PFSK-1 (cell line): Measurements from ENCODE around the gene COL24A1.

Experiments
- FOXP2 ChIP-seq: optimal IDR thresholded peaks from 2 replicates; pipeline ENCODE3; 2011; ENCODE audit warnings: borderline replicate concordance, control low read depth, inconsistent platforms; ENCODE audit not compliant: insufficient read depth; ENCODE audit errors: extremely low read length, extremely low read depth
- POLR2AphosphoS5 ChIP-seq: IDR thresholded peaks from 2 replicates; pipeline ENCODE4 v1.6.1; 2012; ENCODE audit warnings: low read depth, mild to moderate bottlenecking, control low read depth, low read length, moderate library complexity
- SIN3A ChIP-seq: IDR thresholded peaks from 2 replicates; pipeline ENCODE4 v1.6.1; 2012; ENCODE audit warnings: mild to moderate bottlenecking, low read length, moderate library complexity, borderline replicate concordance; ENCODE audit not compliant: insufficient read depth
- TAF1 ChIP-seq: IDR thresholded peaks from 2 replicates; pipeline ENCODE4 v1.6.1; 2012; ENCODE audit warnings: low read length, control low read depth, borderline replicate concordance; ENCODE audit not compliant: insufficient read depth
- TF ChIP-seq, protein P1 (sequence below), 2 experiments: IDR thresholded peaks; 2 replicates each; pipeline versions ENCODE4 v1.6.1 to v1.8.0; 2011 to 2012; ENCODE audit warnings: low read depth in 2 of 2, low read length in 2 of 2, control low read depth in 1 of 2, inconsistent platforms in 1 of 2, mild to moderate bottlenecking in 1 of 2, moderate library complexity in 1 of 2; ENCODE audit not compliant: insufficient read depth in 1 of 2

The COL24A1 gene

DNA sequence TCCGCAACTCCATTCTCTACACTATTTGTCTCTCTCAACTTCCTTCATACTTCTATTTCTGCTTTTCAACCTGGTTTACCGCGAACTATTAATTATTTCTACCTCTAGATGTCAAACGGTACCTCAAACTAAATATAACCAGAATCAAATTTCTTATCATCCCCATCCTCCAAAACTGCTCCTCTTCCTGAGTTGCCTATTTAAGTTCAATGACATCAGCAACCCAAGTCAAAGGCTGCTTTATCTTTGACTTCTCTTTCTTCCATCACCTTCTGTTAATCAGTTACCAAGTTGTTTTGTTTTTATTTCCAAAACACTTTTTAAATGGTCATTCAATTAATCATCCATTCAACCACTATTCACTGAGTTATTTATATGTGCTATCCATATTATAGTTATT is 171.9 kb downstream of the COL24A1 start:
- no peak for TF ChIP-seq TAF1
- TF ChIP-seq SIN3A, result no peak
- TF ChIP-seq, protein P1, sequence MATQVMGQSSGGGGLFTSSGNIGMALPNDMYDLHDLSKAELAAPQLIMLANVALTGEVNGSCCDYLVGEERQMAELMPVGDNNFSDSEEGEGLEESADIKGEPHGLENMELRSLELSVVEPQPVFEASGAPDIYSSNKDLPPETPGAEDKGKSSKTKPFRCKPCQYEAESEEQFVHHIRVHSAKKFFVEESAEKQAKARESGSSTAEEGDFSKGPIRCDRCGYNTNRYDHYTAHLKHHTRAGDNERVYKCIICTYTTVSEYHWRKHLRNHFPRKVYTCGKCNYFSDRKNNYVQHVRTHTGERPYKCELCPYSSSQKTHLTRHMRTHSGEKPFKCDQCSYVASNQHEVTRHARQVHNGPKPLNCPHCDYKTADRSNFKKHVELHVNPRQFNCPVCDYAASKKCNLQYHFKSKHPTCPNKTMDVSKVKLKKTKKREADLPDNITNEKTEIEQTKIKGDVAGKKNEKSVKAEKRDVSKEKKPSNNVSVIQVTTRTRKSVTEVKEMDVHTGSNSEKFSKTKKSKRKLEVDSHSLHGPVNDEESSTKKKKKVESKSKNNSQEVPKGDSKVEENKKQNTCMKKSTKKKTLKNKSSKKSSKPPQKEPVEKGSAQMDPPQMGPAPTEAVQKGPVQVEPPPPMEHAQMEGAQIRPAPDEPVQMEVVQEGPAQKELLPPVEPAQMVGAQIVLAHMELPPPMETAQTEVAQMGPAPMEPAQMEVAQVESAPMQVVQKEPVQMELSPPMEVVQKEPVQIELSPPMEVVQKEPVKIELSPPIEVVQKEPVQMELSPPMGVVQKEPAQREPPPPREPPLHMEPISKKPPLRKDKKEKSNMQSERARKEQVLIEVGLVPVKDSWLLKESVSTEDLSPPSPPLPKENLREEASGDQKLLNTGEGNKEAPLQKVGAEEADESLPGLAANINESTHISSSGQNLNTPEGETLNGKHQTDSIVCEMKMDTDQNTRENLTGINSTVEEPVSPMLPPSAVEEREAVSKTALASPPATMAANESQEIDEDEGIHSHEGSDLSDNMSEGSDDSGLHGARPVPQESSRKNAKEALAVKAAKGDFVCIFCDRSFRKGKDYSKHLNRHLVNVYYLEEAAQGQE (IDR thresholded peaks at IDR 0.05; ENCODE audit: insufficient read depth in 1 of 2, low read depth in 2 of 2, low read length in 2 of 2), result no peak

DNA sequence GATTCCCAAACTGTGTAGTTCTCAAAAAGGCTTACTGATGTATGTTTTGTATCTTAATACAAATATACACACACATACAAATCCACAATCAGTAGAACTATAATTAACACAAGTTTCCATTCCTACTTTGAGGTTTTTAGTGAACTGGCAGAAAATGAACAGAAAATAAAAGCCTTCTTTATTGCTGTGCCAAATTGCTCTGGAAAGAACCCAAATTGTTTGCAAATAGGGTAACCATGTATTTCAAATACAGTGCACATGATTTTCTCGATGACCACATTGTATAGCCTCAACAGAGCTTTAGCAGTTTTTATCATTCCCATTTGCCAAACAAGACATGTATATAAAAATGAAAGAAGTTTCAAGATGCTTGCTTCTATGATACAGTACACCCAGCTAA is 173.3 kb downstream of the COL24A1 start:
- TF ChIP-seq FOXP2, result no peak
- TF ChIP-seq, protein P1 (IDR thresholded peaks at IDR 0.05; ENCODE audit: insufficient read depth in 1 of 2, low read depth in 2 of 2, low read length in 2 of 2), result no peak

DNA sequence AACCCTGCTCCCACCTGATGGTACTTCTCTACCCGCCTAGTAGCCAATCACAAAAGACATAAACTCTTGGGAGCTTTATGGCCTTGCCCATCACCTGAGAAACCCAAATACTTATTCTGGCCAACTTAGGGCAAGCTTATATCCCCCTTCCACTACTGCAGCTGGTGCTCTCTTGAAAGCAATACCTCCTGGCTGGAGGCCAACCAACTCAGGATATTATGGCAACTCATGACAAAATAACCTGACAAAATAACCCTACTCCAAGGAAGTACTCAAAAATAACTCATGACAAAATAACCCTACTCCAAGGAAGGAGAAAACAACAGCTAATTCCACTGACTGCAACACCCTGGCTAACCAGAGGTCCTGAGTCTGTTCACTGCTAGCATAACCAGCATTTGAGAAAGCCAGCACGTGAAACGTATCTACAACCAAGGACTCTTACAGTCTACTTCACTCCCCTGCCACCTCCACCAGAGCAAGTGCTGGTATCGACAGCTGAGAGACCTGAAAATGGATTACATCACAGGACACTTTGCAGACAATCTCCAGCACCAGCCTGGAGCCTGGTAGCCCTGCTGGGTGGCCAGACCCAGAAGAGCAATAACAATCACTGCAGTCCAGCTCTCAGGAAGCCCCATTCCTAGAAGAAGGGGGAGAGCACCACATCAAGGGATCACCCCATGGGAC is 179.9 kb downstream of the COL24A1 start:
- TF ChIP-seq, protein P1 (IDR thresholded peaks at IDR 0.05; ENCODE audit: insufficient read depth in 1 of 2, low read depth in 2 of 2, low read length in 2 of 2), result no peak
- TF ChIP-seq SIN3A (no peak), POLR2AphosphoS5 (no peak), FOXP2 (no peak), TAF1 (no peak)

DNA sequence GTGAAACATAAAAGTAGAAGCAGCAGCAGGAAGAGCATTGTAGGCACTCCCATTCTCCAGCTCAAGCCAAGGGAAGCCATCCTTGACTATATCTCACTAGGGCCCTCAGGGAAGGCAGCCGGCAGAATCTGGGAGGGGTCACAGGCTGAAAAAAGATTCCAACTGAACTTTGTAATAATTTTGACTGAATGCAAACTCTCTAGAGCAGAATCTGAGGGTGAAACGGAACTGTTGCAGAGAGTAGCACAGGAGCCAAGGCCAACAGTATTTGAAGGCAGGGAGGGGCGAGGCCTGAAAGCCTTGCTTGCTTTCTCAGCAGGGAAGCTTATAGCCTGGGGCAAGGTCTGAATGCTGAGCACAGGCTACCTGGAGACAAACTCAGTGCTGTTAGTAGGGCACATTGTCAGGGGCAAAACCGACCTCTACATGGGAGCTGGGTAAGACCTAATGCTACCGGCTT is 180.6 kb downstream of the COL24A1 start:
- TF ChIP-seq, protein P1 (IDR thresholded peaks at IDR 0.05; ENCODE audit: insufficient read depth in 1 of 2, low read depth in 2 of 2, low read length in 2 of 2), result no peak
- no peak for TF ChIP-seq SIN3A

DNA sequence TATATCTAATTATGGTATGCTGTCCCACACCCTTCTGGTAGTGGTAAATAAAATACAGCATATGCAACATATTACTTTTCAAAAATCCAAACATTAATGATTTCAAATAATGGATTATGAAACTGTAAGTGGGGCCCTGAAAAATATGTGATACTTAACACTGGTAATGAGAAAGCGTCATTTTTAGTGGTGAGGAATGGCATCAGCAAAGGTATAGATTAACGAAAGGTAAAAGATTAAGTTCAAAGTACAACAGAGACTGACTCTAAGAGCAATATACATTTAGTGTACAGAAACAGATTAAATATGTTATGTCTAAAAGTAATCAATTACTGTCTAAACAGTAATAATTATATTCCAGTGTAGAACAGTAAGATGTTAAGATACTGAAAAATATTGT is 194.1 kb downstream of the COL24A1 start:
- TF ChIP-seq, protein P1 (IDR thresholded peaks at IDR 0.05; ENCODE audit: insufficient read depth in 1 of 2, low read depth in 2 of 2, low read length in 2 of 2), result no peak
- TF ChIP-seq TAF1 (no peak), FOXP2 (no peak), SIN3A (no peak), POLR2AphosphoS5 (no peak)
